SK-N-SH (cell line): ENCODE measurements around the gene CYP2B6.

Experiments used
- CTCF ChIP-seq: fragments of 200-600 bp; sonication (generic); IDR thresholded peaks from 2 replicates; pipeline ENCODE4 v1.6.1; 2017; ENCODE audit warnings: antibody characterized with exemption, mild to moderate bottlenecking, moderate library complexity
- EP300 ChIP-seq, 2 experiments: IDR thresholded peaks; 2 replicates each; pipeline versions ENCODE4 v1.4.0 to v1.6.1; 2012; ENCODE audit warnings: borderline replicate concordance in 1 of 2, low read depth in 1 of 2, low read length in 1 of 2
- EZH2phosphoT487 ChIP-seq: fragments of 200-600 bp; sonication (generic); IDR thresholded peaks from 2 replicates; pipeline ENCODE4 v1.6.1; 2017; ENCODE audit warnings: low read depth, mixed run types, mild to moderate bottlenecking, antibody characterized with exemption, moderate library complexity, borderline replicate concordance
- GABPA ChIP-seq: IDR thresholded peaks from 2 replicates; pipeline ENCODE4 v1.4.0; 2012; ENCODE audit warnings: low read depth, mild to moderate bottlenecking
- MAX ChIP-seq: IDR thresholded peaks from 2 replicates; pipeline ENCODE4 v1.4.0; 2012; ENCODE audit warnings: low read depth
- NRF1 ChIP-seq: IDR thresholded peaks from 2 replicates; pipeline ENCODE4 v1.6.1; 2012; ENCODE audit warnings: low read depth, mild to moderate bottlenecking, low read length
- POLR2AphosphoS5 ChIP-seq: IDR thresholded peaks from 2 replicates; pipeline ENCODE4 v1.6.1; 2012; ENCODE audit warnings: low read depth, low read length
- RFX5 ChIP-seq: IDR thresholded peaks from 2 replicates; pipeline ENCODE4 v1.6.1; 2012; ENCODE audit warnings: mild to moderate bottlenecking, improper control_type of control experiment, low read length
- TEAD4 ChIP-seq: IDR thresholded peaks from 2 replicates; pipeline ENCODE4 v1.4.0; 2012; ENCODE audit warnings: mild to moderate bottlenecking, borderline replicate concordance; ENCODE audit not compliant: insufficient read depth
- ZBTB33 ChIP-seq: IDR thresholded peaks from 2 replicates; pipeline ENCODE4 v1.4.0; 2012; ENCODE audit warnings: low read depth, borderline replicate concordance

GRCh38 chr19:40962460-40962961 is 28.6 kb upstream of the CYP2B6 start:
- TF ChIP-seq CTCF (no peak), NRF1 (no peak), ZBTB33 (no peak), TEAD4 (no peak), POLR2AphosphoS5 (no peak), MAX (no peak), RFX5 (no peak), EP300 (IDR thresholded peaks at IDR 0.05; ENCODE audit: borderline replicate concordance in 1 of 2, low read depth in 1 of 2, low read length in 1 of 2) (no peak), EZH2phosphoT487 (no peak), GABPA (no peak)
